Neural progenitor cell (in vitro differentiated cells): ENCODE results near the gene PGF. TPM values are rescaled to one million over a fixed set of nuclear protein-coding genes. Genes with fewer than 3 reads are reported as not detected.
A peak's percentile ranks its signal among the peaks of the same experiment; 100 is the strongest.

Experiments
- DNase-seq: peaks from one replicate; pipeline ENCODE4 v3.0.0-alpha.2; 2016; ENCODE audit warnings: low spot score
- H2AFZ ChIP-seq: fragments of 200-600 bp; sonication (generic); replicated peaks from 2 replicates; pipeline ENCODE4 v1.6.1; 2016; ENCODE audit warnings: antibody characterized with exemption
- H3F3A ChIP-seq: fragments of 200-600 bp; sonication (generic); 2 replicates; pipeline ENCODE4 v1.6.1; 2016; ENCODE audit warnings: antibody characterized with exemption, low read depth
- H3K27ac ChIP-seq: fragments of 200-600 bp; sonication (generic); 2 replicates; pipeline ENCODE4 v1.5.1; 2016; ENCODE audit warnings: mild to moderate bottlenecking
- H3K27me3 ChIP-seq: fragments of 200-600 bp; sonication (generic); 2 replicates; pipeline ENCODE4 v1.6.1; 2016; ENCODE audit warnings: mild to moderate bottlenecking, moderate library complexity
- H3K36me3 ChIP-seq: fragments of 200-600 bp; sonication (generic); 2 replicates; pipeline ENCODE4 v1.5.1; 2016
- H3K4me1 ChIP-seq: fragments of 200-600 bp; sonication (generic); 2 replicates; pipeline ENCODE4 v1.6.1; 2016; ENCODE audit warnings: mixed run types
- H3K4me2 ChIP-seq: fragments of 200-600 bp; sonication (generic); 2 replicates; pipeline ENCODE4 v1.6.1; 2016
- H3K4me3 ChIP-seq: fragments of 200-600 bp; sonication (generic); 2 replicates; pipeline ENCODE4 v1.5.1; 2016
- H3K79me2 ChIP-seq: fragments of 200-600 bp; sonication (generic); 2 replicates; pipeline ENCODE4 v1.6.1; 2016; ENCODE audit warnings: low read depth
- H3K9ac ChIP-seq: fragments of 200-600 bp; sonication (generic); 2 replicates; pipeline ENCODE4 v1.6.1; 2016
- H3K9me3 ChIP-seq: fragments of 200-600 bp; sonication (generic); 2 replicates; pipeline ENCODE4 v1.5.1; 2016; ENCODE audit warnings: low read depth
- H4K20me1 ChIP-seq: fragments of 200-600 bp; sonication (generic); 2 replicates; pipeline ENCODE4 v1.6.1; 2016; ENCODE audit warnings: low read depth
- H3K27ac Mint-ChIP-seq: 3 replicates; pipeline ENCODE4 v1.8.0; 2021; ENCODE audit warnings: mixed read lengths
- H3K27me3 Mint-ChIP-seq: 2 replicates; pipeline ENCODE4 v1.8.0; 2022; ENCODE audit warnings: low read depth, mild to moderate bottlenecking, inconsistent platforms, moderate library complexity, mixed read lengths; ENCODE audit not compliant: insufficient read depth
- H3K36me3 Mint-ChIP-seq: 3 replicates; pipeline ENCODE4 v1.8.0; 2021; ENCODE audit warnings: mixed read lengths
- H3K4me1 Mint-ChIP-seq: 3 replicates; pipeline ENCODE4 v1.8.0; 2021; ENCODE audit warnings: mixed read lengths
- H3K4me3 Mint-ChIP-seq: 3 replicates; pipeline ENCODE4 v1.8.0; 2021; ENCODE audit warnings: mild to moderate bottlenecking, moderate library complexity, mixed read lengths
- H3K9me3 Mint-ChIP-seq: 3 replicates; pipeline ENCODE4 v1.8.0; 2020; ENCODE audit warnings: mixed read lengths
- EZH2 ChIP-seq: fragments of 200-600 bp; sonication (generic); IDR thresholded peaks from 2 replicates; pipeline ENCODE4 v1.6.1; 2017; ENCODE audit warnings: antibody characterized with exemption, mild to moderate bottlenecking, moderate library complexity
- EZH2phosphoT487 ChIP-seq: fragments of 200-600 bp; sonication (generic); IDR thresholded peaks from 2 replicates; pipeline ENCODE4 v1.6.1; 2017; ENCODE audit warnings: antibody characterized with exemption
- total RNA-seq: library from RNA; depleted of rRNA; stranded (reverse); fragments of >200 nt; gene quantifications from 2 replicates; pipeline ENCODE4 v1.2.3, GENCODE V29; 2015; ENCODE audit warnings: low replicate concordance
- TF ChIP-seq, protein P1 (sequence below): fragments of 200-600 bp; sonication (generic); IDR thresholded peaks from 2 replicates; pipeline ENCODE4 v1.5.1; 2017; ENCODE audit warnings: antibody characterized with exemption, mild to moderate bottlenecking

Gene PGF
- total RNA-seq, 1 donor from 2014 or later, result 1.0 TPM

DNA sequence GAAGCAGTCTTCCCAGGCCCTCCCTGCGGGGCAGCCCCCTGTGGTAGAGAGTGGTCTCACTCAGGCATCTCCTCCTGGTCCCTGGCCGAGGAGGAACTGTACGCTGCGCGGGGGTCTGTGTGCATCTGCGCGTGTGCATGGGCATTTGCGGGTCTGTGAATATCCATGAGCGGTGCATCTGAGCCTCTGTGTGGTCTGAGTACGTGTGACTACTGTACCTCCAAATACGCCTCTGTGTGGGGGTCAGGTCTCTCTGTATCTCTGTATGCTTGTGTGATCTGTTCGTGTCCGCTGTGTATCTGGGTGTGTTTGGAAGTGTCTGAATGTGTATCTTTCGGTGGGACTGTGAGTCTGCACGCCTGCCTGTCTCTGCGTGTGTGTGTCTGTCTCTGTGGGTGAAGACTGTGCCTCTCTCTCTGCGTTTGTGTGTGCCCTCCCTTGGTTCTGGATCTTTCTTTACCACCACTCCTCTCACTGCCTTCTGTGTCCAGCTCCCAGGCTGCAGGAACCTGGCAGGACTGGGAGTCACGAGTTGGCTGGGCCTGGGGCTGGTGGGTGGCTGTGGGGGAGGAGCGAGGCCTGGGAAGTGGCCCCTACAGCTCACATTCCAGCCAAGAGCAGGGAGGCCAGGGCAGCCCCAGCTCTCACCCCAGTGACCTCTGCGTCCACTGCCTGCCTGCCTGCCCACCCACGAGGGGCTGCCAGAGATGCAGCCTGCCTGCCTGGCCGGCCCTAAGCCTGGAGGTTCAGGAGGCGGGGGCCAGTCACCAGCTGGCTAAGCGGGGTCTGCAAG, 1.1 kb upstream of the PGF start:
- H3K36me3 ChIP-seq, result no peaks in the 10 kb centered on the region
- Mint-ChIP-seq H3K4me1 (peaks cover 18% of the 10 kb centered on the region), H3K9me3 (no peaks in the 10 kb centered on the region), H3K4me3 (peak overlapping the region; percentile 59), H3K36me3 (no peaks in the 10 kb centered on the region), H3K27me3 (peaks cover 4% of the 10 kb centered on the region), H3K27ac (peak overlapping the region; percentile 14)
- H3K27ac ChIP-seq, result no peak overlapping the region
- peaks cover 11% of the 10 kb centered on the region for H3F3A ChIP-seq
- H3K9me3 ChIP-seq, result no peaks in the 10 kb centered on the region
- TF ChIP-seq EZH2phosphoT487, result no peak
- TF ChIP-seq EZH2, result no peak
- H3K4me3 ChIP-seq, result no peak overlapping the region
- H4K20me1 ChIP-seq, result no peaks in the 10 kb centered on the region
- H3K4me1 ChIP-seq, result peaks cover 18% of the 10 kb centered on the region
- peak; percentile 61 for DNase-seq
- H3K4me2 ChIP-seq, result no peak overlapping the region
- no peak overlapping the region for H3K9ac ChIP-seq
- no peaks in the 10 kb centered on the region for H3K79me2 ChIP-seq
- no peak overlapping the region for H2AFZ ChIP-seq
- H3K27me3 ChIP-seq, result peaks cover 48% of the 10 kb centered on the region

DNA sequence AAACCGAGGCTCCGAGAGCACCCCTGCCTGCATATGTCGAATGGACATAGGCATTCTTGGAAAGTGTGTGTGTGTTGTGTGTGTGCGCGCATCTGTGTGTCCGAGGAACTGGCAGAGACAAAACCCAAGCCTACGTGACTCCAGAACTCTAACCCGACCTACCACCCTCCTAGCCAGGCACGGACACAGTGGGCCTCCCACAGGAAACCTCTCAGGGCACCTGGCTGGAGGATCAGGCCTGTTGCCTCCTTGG, 556 bp upstream of the PGF start:
- peak overlapping the region; percentile 76 for H3K4me3 Mint-ChIP-seq
- peaks cover 21% of the 10 kb centered on the region for H3K4me1 Mint-ChIP-seq

DNA sequence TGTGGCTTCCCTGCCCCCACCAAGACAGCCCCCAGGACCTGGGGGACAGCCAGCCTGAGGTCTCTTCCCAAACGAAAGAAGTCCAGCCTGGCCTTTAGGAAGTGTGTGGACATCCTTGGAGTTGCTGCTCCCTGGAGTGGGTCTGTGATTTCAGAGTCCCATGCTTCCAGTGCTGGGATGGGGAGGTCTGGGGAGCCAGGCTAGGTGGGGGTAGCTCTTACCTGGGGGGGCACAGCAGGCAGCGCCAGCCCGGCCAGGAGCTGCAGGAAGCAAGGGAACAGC, 509 bp downstream of the PGF start:
- H3K9me3 ChIP-seq, result no peaks in the 10 kb centered on the region
- Mint-ChIP-seq H3K4me3 (peak overlapping the region; percentile 70), H3K4me1 (peaks cover 26% of the 10 kb centered on the region), H3K9me3 (no peaks in the 10 kb centered on the region), H3K36me3 (no peaks in the 10 kb centered on the region), H3K27ac (no peak overlapping the region), H3K27me3 (peaks cover 10% of the 10 kb centered on the region)
- TF ChIP-seq EZH2 (no peak), EZH2phosphoT487 (no peak)
- TF ChIP-seq, protein P1, sequence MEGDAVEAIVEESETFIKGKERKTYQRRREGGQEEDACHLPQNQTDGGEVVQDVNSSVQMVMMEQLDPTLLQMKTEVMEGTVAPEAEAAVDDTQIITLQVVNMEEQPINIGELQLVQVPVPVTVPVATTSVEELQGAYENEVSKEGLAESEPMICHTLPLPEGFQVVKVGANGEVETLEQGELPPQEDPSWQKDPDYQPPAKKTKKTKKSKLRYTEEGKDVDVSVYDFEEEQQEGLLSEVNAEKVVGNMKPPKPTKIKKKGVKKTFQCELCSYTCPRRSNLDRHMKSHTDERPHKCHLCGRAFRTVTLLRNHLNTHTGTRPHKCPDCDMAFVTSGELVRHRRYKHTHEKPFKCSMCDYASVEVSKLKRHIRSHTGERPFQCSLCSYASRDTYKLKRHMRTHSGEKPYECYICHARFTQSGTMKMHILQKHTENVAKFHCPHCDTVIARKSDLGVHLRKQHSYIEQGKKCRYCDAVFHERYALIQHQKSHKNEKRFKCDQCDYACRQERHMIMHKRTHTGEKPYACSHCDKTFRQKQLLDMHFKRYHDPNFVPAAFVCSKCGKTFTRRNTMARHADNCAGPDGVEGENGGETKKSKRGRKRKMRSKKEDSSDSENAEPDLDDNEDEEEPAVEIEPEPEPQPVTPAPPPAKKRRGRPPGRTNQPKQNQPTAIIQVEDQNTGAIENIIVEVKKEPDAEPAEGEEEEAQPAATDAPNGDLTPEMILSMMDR, result no peak
- H3K27me3 ChIP-seq, result peaks cover 48% of the 10 kb centered on the region
- no peak overlapping the region for H3K27ac ChIP-seq
- H3F3A ChIP-seq, result peaks cover 11% of the 10 kb centered on the region
- H3K4me3 ChIP-seq, result peak overlapping the region; percentile 46
- H3K4me2 ChIP-seq, result peak overlapping the region; percentile 78
- no peaks in the 10 kb centered on the region for H4K20me1 ChIP-seq
- no peaks in the 10 kb centered on the region for H3K36me3 ChIP-seq
- H3K9ac ChIP-seq, result no peak overlapping the region
- no peak overlapping the region for H2AFZ ChIP-seq
- H3K79me2 ChIP-seq, result no peaks in the 10 kb centered on the region
- DNase-seq, result no peak
- peaks cover 22% of the 10 kb centered on the region for H3K4me1 ChIP-seq

More for the DNA sequence above, 556 bp upstream of the PGF start:
- Histone ChIP-seq H3K27me3 (peaks cover 48% of the 10 kb centered on the region), H3K9me3 (no peaks in the 10 kb centered on the region), H3K36me3 (no peaks in the 10 kb centered on the region), H3K79me2 (no peaks in the 10 kb centered on the region), H3K27ac (no peak overlapping the region), H3F3A (peaks cover 11% of the 10 kb centered on the region), H4K20me1 (no peaks in the 10 kb centered on the region), H3K4me1 (peaks cover 22% of the 10 kb centered on the region), H3K9ac (no peak overlapping the region), H3K4me2 (peak overlapping the region; percentile 78), H3K4me3 (peak overlapping the region; percentile 46), H2AFZ (no peak overlapping the region)
- H3K9me3 Mint-ChIP-seq, result no peaks in the 10 kb centered on the region
- TF ChIP-seq, protein P1, result no peak
- no peak for TF ChIP-seq EZH2
- TF ChIP-seq EZH2phosphoT487, result no peak
- DNase-seq, result no peak
- H3K36me3 Mint-ChIP-seq, result no peaks in the 10 kb centered on the region
- no peak overlapping the region for H3K27ac Mint-ChIP-seq
- peaks cover 7% of the 10 kb centered on the region for H3K27me3 Mint-ChIP-seq

DNA sequence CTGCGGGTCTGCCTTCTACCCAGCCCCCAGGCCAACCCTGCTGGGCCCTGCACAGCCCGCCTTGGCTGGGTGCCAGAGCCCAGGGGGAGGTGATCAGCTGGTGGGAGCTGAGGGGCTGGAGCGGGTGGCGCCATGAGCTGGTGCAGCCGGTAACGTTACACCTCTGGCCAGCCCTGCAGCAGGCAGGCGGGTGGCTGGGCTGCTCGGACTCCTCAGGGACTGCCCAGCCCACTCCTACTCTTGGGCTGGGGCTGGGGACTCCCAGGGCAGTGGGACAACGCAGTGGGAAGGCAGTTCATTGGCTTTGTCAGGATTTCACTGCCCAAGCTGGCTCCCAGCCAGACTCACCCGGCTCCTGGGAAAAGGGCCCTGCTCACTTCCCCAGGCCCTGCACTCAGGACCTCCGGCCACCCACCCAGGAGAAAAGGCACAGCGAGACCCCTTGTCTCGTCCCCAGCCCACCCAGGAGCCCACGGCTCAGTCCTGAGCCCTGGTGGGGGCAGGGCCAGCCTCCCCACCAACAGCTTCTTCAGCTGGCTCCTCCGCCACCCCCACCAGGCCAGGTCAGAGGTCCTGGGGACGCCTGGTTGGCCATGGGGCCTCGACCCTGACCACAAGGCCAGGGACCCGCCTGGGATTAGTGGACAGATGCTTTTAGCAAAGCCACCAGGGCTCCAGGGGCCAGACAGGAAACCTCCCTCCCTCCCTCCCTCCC, 1.0 kb downstream of the PGF start:
- H3K27ac ChIP-seq, result no peak overlapping the region
- no peak for TF ChIP-seq EZH2
- Mint-ChIP-seq H3K27ac (no peak overlapping the region), H3K27me3 (peaks cover 10% of the 10 kb centered on the region), H3K36me3 (no peaks in the 10 kb centered on the region), H3K4me1 (peaks cover 26% of the 10 kb centered on the region), H3K4me3 (no peak overlapping the region), H3K9me3 (no peaks in the 10 kb centered on the region)
- H3F3A ChIP-seq, result peaks cover 11% of the 10 kb centered on the region
- peak overlapping the region; percentile 78 for H3K4me2 ChIP-seq
- no peak overlapping the region for H3K4me3 ChIP-seq
- H4K20me1 ChIP-seq, result no peaks in the 10 kb centered on the region
- peaks cover 48% of the 10 kb centered on the region for H3K27me3 ChIP-seq
- H3K9me3 ChIP-seq, result no peaks in the 10 kb centered on the region
- H3K9ac ChIP-seq, result no peak overlapping the region
- peaks cover 22% of the 10 kb centered on the region for H3K4me1 ChIP-seq
- no peak overlapping the region for H2AFZ ChIP-seq
- no peaks in the 10 kb centered on the region for H3K36me3 ChIP-seq
- peak; percentile 65 for DNase-seq
- H3K79me2 ChIP-seq, result no peaks in the 10 kb centered on the region
